HCEC 1CT (cell line): Measurements from ENCODE around the gene TBC1D2.

ENCODE experiments used
- DNase-seq: peaks from one replicate; pipeline ENCODE4 v3.0.0-alpha.2; 2017

TBC1D2 gene

GRCh38 chr9:98236901-98237487 lies 18.5 kb downstream of the TBC1D2 start:
- no peak for DNase-seq

GRCh38 chr9:98235126-98235525 lies 20.3 kb downstream of the TBC1D2 start:
- no peak for DNase-seq

- no peak for DNase-seq
Observed at GRCh38 chr9:98234245-98234825, 21.1 kb downstream of the TBC1D2 start.

GRCh38 chr9:98232926-98233325 lies 22.5 kb downstream of the TBC1D2 start:
- DNase-seq = no peak

- DNase-seq = peak; percentile 89
Observed at GRCh38 chr9:98231770-98232478, 23.5 kb downstream of the TBC1D2 start.

GRCh38 chr9:98230789-98231188 lies 24.7 kb downstream of the TBC1D2 start:
- no peak for DNase-seq

- DNase-seq = no peak
Observed at GRCh38 chr9:98230304-98230703, 25.1 kb downstream of the TBC1D2 start.

GRCh38 chr9:98229620-98230019 lies 25.8 kb downstream of the TBC1D2 start:
- no peak for DNase-seq

GRCh38 chr9:98229090-98229395 lies 26.4 kb downstream of the TBC1D2 start:
- no peak for DNase-seq

GRCh38 chr9:98228392-98229089 lies 26.9 kb downstream of the TBC1D2 start:
- DNase-seq = no peak

GRCh38 chr9:98227883-98228282 lies 27.6 kb downstream of the TBC1D2 start:
- DNase-seq = no peak

- no peak for DNase-seq
Observed at GRCh38 chr9:98226957-98227356, 28.5 kb downstream of the TBC1D2 start.

- peak; percentile 69 for DNase-seq
Observed at GRCh38 chr9:98226516-98226915, 28.9 kb downstream of the TBC1D2 start.

- DNase-seq = no peak
Observed at GRCh38 chr9:98225015-98225442, 30.4 kb downstream of the TBC1D2 start.

GRCh38 chr9:98222885-98223691 lies 32.4 kb downstream of the TBC1D2 start:
- peak; percentile 99 for DNase-seq

GRCh38 chr9:98220911-98221310 lies 34.5 kb downstream of the TBC1D2 start:
- DNase-seq = no peak

GRCh38 chr9:98219794-98220370 lies 35.6 kb downstream of the TBC1D2 start:
- DNase-seq = no peak

GRCh38 chr9:98219364-98219716 lies 36.1 kb downstream of the TBC1D2 start:
- DNase-seq = no peak

- DNase-seq = no peak
Observed at GRCh38 chr9:98218562-98219363, 36.7 kb downstream of the TBC1D2 start.

GRCh38 chr9:98217255-98217654 lies 38.2 kb downstream of the TBC1D2 start:
- no peak for DNase-seq

- DNase-seq = no peak
Observed at GRCh38 chr9:98216391-98216790, 39.1 kb downstream of the TBC1D2 start.

GRCh38 chr9:98215821-98216220 lies 39.6 kb downstream of the TBC1D2 start:
- DNase-seq = no peak
